ENCODE measurements around the gene PNMA6A.

- no peak for TF ChIP-seq CTCF (IDR thresholded peaks at IDR 0.05)
- TF ChIP-seq POLR2A (IDR thresholded peaks at IDR 0.05): no peak
Observed at GRCh38 chrX:153057281-153057680, 15.0 kb upstream of the PNMA6A start.

Data from uterus (tissue), 2 donors.